ENCODE results near the gene P2RX3. TPM values are rescaled to one million over a fixed set of nuclear protein-coding genes. Genes with fewer than 3 reads are reported as not detected.

P2RX3 gene
- total RNA-seq, 4 donors from 2014 or later, result 0.34 TPM; not detected in 3

GRCh38 chr11:57370941-57371340 lies 32.8 kb downstream of the P2RX3 start:
- TF ChIP-seq, protein P1, sequence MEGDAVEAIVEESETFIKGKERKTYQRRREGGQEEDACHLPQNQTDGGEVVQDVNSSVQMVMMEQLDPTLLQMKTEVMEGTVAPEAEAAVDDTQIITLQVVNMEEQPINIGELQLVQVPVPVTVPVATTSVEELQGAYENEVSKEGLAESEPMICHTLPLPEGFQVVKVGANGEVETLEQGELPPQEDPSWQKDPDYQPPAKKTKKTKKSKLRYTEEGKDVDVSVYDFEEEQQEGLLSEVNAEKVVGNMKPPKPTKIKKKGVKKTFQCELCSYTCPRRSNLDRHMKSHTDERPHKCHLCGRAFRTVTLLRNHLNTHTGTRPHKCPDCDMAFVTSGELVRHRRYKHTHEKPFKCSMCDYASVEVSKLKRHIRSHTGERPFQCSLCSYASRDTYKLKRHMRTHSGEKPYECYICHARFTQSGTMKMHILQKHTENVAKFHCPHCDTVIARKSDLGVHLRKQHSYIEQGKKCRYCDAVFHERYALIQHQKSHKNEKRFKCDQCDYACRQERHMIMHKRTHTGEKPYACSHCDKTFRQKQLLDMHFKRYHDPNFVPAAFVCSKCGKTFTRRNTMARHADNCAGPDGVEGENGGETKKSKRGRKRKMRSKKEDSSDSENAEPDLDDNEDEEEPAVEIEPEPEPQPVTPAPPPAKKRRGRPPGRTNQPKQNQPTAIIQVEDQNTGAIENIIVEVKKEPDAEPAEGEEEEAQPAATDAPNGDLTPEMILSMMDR (IDR thresholded peaks at IDR 0.05; ENCODE audit: low read depth), result no peak

GRCh38 chr11:57373146-57373545 lies 35.0 kb downstream of the P2RX3 start:
- TF ChIP-seq, protein P1 (IDR thresholded peaks at IDR 0.05; ENCODE audit: low read depth), result no peak

DNA sequence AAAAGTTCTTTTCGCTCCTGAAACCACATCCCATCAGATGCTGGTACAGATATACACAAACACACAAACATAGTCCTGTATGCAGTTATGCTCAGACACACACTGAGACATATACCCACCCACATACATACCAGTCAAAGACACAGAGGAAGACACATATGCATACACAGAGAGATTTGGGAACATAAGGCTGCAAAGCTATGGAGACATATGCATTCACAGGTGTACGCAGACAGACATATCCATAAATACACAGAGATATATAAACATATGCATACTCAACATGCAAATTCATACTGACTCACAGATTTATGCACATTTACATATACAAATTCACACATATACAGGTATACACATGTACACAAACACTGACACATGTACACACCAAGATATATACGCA lies 36.8 kb downstream of the P2RX3 start:
- TF ChIP-seq, protein P1 (IDR thresholded peaks at IDR 0.05; ENCODE audit: low read depth), result no peak

GRCh38 chr11:57375490-57375889 lies 37.3 kb downstream of the P2RX3 start:
- TF ChIP-seq, protein P1 (IDR thresholded peaks at IDR 0.05; ENCODE audit: low read depth), result no peak

DNA sequence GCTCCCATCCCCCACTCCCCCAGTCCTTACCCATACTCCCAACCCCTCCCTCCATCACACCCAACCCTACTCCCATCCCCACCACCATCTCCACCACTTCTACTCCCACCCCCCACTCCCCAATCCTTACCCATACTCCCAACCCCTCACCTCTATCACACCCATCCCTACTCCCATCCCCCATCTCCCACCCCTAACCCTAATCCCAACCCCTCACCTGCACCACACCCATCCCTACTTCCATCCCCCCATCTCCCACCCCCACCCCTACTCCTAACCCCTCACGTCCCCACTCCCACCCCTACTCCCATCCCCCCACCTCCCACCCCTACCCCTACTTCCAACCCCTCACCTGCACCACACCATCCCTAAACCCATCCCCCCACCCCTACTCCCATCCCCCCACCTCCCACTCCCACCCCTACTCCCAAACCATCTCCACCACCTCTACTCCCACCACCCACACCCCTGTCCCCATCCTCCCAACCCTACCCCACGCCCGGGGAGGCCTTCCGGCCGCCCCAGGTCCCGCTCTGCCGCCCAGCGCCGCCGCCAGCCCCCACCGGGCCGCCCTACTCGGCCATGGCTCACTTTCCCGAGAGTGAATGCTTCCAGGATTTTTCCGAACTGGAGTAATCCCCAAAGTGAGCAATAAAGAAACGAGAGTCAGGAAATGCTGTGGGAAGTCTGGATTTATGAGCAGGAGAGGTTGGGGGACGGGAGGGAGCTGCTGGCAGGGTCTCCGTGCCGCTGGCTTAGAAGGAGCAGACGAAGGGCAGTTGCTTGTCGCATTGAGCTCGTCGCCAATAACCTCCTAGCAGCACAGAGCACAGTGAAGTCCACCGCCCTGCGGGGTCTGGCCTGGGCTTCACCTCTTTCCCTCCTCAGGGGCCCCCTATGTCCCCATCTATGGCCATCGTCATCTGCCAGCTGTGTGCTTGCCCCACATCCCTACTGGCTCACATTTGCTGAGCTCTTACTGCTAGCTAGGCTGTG lies 38.2 kb downstream of the P2RX3 start:
- TF ChIP-seq, protein P1 (IDR thresholded peaks at IDR 0.05; ENCODE audit: low read depth), result no peak

DNA sequence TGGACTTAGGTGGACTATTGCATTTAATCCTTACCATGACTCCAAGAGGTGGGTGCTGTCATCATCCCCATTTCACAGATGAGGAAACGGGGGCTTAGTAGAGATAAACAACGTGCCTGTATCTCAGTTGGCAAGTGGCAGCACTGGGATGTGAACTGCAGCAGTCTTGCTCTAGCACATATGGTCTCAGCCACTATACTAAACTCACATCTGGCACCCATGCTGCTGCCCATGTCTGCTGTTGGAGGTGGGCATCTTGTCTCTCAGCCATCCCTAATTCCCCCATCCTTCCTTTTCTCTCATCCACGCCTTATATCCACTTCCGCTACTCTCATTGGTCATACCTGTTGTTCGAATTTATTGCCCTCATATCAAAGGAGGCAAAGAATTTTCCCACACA lies 39.0 kb downstream of the P2RX3 start:
- TF ChIP-seq, protein P1 (IDR thresholded peaks at IDR 0.05; ENCODE audit: low read depth), result no peak

DNA sequence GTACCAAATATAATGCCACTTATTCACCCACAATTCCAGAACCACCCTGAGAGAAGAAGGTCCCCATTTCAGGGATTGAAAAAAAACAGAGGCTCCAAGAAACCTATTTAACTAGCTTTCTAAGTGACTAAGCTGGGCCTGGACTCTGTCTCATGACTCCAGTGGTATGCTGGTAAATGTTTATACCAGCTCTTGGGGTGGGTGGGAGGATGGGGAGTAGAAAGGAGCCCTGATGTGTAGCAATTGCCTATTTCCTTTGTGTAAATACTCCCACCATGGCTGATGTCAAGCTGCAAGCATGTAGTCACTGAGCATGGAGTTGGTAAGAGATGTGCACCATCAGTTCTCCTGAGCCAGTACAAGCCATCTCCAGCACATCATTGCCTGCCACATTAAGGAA lies 40.0 kb downstream of the P2RX3 start:
- TF ChIP-seq, protein P1 (IDR thresholded peaks at IDR 0.05; ENCODE audit: low read depth), result no peak

Measured in subcutaneous adipose tissue (tissue), 4 donors.